Activated naive CD8-positive, alpha-beta T cell treated with anti-CD3 and anti-CD28 coated beads for 36 hours (primary cell): ENCODE results near the gene LYRM1. TPM values are rescaled to one million over a fixed set of nuclear protein-coding genes. Genes with fewer than 3 reads are reported as not detected.
"Not testable (repeated sequence)": the region's sequence is repeated elsewhere in the genome, so short reads cannot be mapped to it uniquely, and the experiment has no call there.

ENCODE experiments used
- DNase-seq: peaks from one replicate; pipeline ENCODE4 v3.0.0; 2021
- H3K27ac Mint-ChIP-seq: one replicate; pipeline ENCODE4 v1.8.0; 2022; ENCODE audit warnings: mild to moderate bottlenecking, moderate library complexity, mixed read lengths
- H3K27me3 Mint-ChIP-seq: one replicate; pipeline ENCODE4 v1.8.0; 2022; ENCODE audit warnings: mild to moderate bottlenecking, mixed read lengths
- H3K36me3 Mint-ChIP-seq: one replicate; pipeline ENCODE4 v1.8.0; 2021; ENCODE audit warnings: mild to moderate bottlenecking, mixed read lengths
- H3K4me1 Mint-ChIP-seq: one replicate; pipeline ENCODE4 v1.8.0; 2021; ENCODE audit warnings: mixed read lengths
- H3K4me3 Mint-ChIP-seq: one replicate; pipeline ENCODE4 v1.8.0; 2022; ENCODE audit warnings: mild to moderate bottlenecking, moderate library complexity, mixed read lengths
- H3K9me3 Mint-ChIP-seq: one replicate; pipeline ENCODE4 v1.8.0; 2022; ENCODE audit warnings: mixed read lengths
- total RNA-seq, 2 experiments: library from RNA; stranded (reverse); gene quantifications; one replicate each; pipeline ENCODE4 v1.2.3, GENCODE V29; 2021

The LYRM1 gene
- total RNA-seq, 2 experiments from 2014 or later = 22.8 to 25.0 TPM

- peaks cover 4% of the 10 kb centered on the region for H3K27me3 Mint-ChIP-seq
- no peaks in the 10 kb centered on the region for H3K36me3 Mint-ChIP-seq
- no peaks in the 10 kb centered on the region for H3K9me3 Mint-ChIP-seq
- no peak overlapping the region for H3K4me3 Mint-ChIP-seq
- no peak for DNase-seq
- peaks cover 1% of the 10 kb centered on the region for H3K4me1 Mint-ChIP-seq
- H3K27ac Mint-ChIP-seq = no peak overlapping the region
Observed at GRCh38 chr16:20950294-20950693, 49.7 kb downstream of the LYRM1 start.

GRCh38 chr16:20952139-20952920 lies 51.8 kb downstream of the LYRM1 start:
- no peaks in the 10 kb centered on the region for H3K4me1 Mint-ChIP-seq
- peaks cover 4% of the 10 kb centered on the region for H3K27me3 Mint-ChIP-seq

GRCh38 chr16:20954574-20954973 lies 54.0 kb downstream of the LYRM1 start:
- H3K27me3 Mint-ChIP-seq = no peaks in the 10 kb centered on the region
- H3K27ac Mint-ChIP-seq = no peak overlapping the region
- no peaks in the 10 kb centered on the region for H3K4me1 Mint-ChIP-seq
- no peak overlapping the region for H3K4me3 Mint-ChIP-seq
- no peaks in the 10 kb centered on the region for H3K36me3 Mint-ChIP-seq
- no peak for DNase-seq
- H3K9me3 Mint-ChIP-seq = no peaks in the 10 kb centered on the region

More at GRCh38 chr16:20952139-20952920, 51.8 kb downstream of the LYRM1 start:
- Mint-ChIP-seq H3K27ac (no peak overlapping the region), H3K9me3 (no peaks in the 10 kb centered on the region), H3K36me3 (no peaks in the 10 kb centered on the region), H3K4me3 (no peak overlapping the region)
- DNase-seq = no peak

GRCh38 chr16:20956319-20956718 lies 55.7 kb downstream of the LYRM1 start:
- H3K4me1 Mint-ChIP-seq = no peaks in the 10 kb centered on the region
- no peak overlapping the region for H3K27ac Mint-ChIP-seq
- no peaks in the 10 kb centered on the region for H3K27me3 Mint-ChIP-seq
- H3K36me3 Mint-ChIP-seq = no peaks in the 10 kb centered on the region
- DNase-seq = no peak
- H3K9me3 Mint-ChIP-seq = no peaks in the 10 kb centered on the region
- H3K4me3 Mint-ChIP-seq = no peak overlapping the region

GRCh38 chr16:20957153-20957552 lies 56.6 kb downstream of the LYRM1 start:
- H3K27me3 Mint-ChIP-seq = no peaks in the 10 kb centered on the region
- H3K4me1 Mint-ChIP-seq = no peaks in the 10 kb centered on the region
- H3K36me3 Mint-ChIP-seq = no peaks in the 10 kb centered on the region
- H3K4me3 Mint-ChIP-seq = no peak overlapping the region
- DNase-seq = no peak
- no peak overlapping the region for H3K27ac Mint-ChIP-seq
- H3K9me3 Mint-ChIP-seq = no peaks in the 10 kb centered on the region

GRCh38 chr16:20960899-20961298 lies 60.3 kb downstream of the LYRM1 start:
- Mint-ChIP-seq H3K4me3 (no peak overlapping the region), H3K27ac (no peak overlapping the region), H3K4me1 (no peaks in the 10 kb centered on the region), H3K27me3 (no peaks in the 10 kb centered on the region), H3K36me3 (no peaks in the 10 kb centered on the region), H3K9me3 (no peaks in the 10 kb centered on the region)
- DNase-seq = no peak

- no peak overlapping the region for H3K27ac Mint-ChIP-seq
- no peaks in the 10 kb centered on the region for H3K4me1 Mint-ChIP-seq
- no peak for DNase-seq
- H3K36me3 Mint-ChIP-seq = no peaks in the 10 kb centered on the region
- no peak overlapping the region for H3K4me3 Mint-ChIP-seq
- H3K9me3 Mint-ChIP-seq = no peaks in the 10 kb centered on the region
- no peaks in the 10 kb centered on the region for H3K27me3 Mint-ChIP-seq
Observed at GRCh38 chr16:20968765-20969164, 68.2 kb downstream of the LYRM1 start.

GRCh38 chr16:20969386-20969785 lies 68.8 kb downstream of the LYRM1 start:
- Mint-ChIP-seq H3K4me3 (no peak overlapping the region), H3K27ac (no peak overlapping the region), H3K9me3 (no peaks in the 10 kb centered on the region), H3K36me3 (no peaks in the 10 kb centered on the region), H3K27me3 (no peaks in the 10 kb centered on the region), H3K4me1 (no peaks in the 10 kb centered on the region)
- no peak for DNase-seq

- Mint-ChIP-seq H3K36me3 (no peaks in the 10 kb centered on the region), H3K9me3 (no peaks in the 10 kb centered on the region), H3K27me3 (peaks cover 8% of the 10 kb centered on the region), H3K4me1 (no peaks in the 10 kb centered on the region), H3K4me3 (no peak overlapping the region), H3K27ac (no peak overlapping the region)
- DNase-seq = no peak
Observed at GRCh38 chr16:20971401-20971800, 70.8 kb downstream of the LYRM1 start.

GRCh38 chr16:20973201-20973600 lies 72.6 kb downstream of the LYRM1 start:
- H3K4me1 Mint-ChIP-seq, H3K9me3 Mint-ChIP-seq, H3K27me3 Mint-ChIP-seq, H3K27ac Mint-ChIP-seq, H3K36me3 Mint-ChIP-seq, DNase-seq, H3K4me3 Mint-ChIP-seq: not testable (repeated sequence)

Other genes with a start within 250 kb of the LYRM1 start
- gene ACSM1, start 203.1 kb upstream of the LYRM1 start, total RNA-seq = under 1 TPM in 1 of 2 experiments, not detected in 1; 0.16 TPM
- 10 to 100 TPM; 56.4 to 58.6 TPM for gene THUMPD1, start 159.0 kb upstream of the LYRM1 start, total RNA-seq
- gene ACSM3, start 136.8 kb upstream of the LYRM1 start, total RNA-seq = 10 to 100 TPM; 11.0 to 14.1 TPM
- 10 to 100 TPM; 22.6 to 25.1 TPM for gene ERI2, start 94.3 kb upstream of the LYRM1 start, total RNA-seq
- gene REXO5, start 94.2 kb upstream of the LYRM1 start, total RNA-seq = 10 to 100 TPM; 14.4 to 14.8 TPM
- 1 to 10 TPM; 7.7 to 8.2 TPM for gene DCUN1D3, start 413 bp upstream of the LYRM1 start, total RNA-seq